ENCODE data around the gene FEZ2. TPM values are rescaled to one million over a fixed set of nuclear protein-coding genes. Genes with fewer than 3 reads are reported as not detected.

The FEZ2 gene
- total and polyA plus RNA-seq, 10 of the 15 experiments (the other 5 are each of a cell fraction or from before 2014, with no cell fraction given) = 3.0 to 15.4 (median 6.6) TPM

DNA sequence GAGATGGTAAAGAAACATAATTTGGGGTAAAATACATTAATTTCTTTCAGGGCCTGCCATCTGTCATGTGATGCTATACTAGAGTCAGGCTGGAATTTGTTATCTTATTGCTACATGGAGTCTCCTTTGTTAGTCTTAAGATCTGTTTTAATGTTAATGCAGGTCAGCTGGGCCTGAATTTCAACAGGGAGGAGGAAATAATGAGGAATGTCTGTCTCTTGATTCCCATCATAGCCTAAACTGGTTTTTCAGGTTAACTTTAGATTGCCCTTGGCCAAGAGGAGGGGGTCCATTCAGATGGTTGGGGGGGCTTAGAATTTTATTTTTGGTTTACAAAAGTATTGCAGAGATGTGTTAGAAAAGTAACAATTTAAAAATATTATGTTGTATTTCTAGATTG, 19.0 kb upstream of the FEZ2 start:
- Histone ChIP-seq H3K9ac (ENCODE audit: control insufficient read depth, insufficient read depth, low read length) (no peak overlapping the region), H3K4me3 (no peak overlapping the region), H3K4me1 (ENCODE audit: control insufficient read depth, insufficient read depth, low read length) (no peaks in the 10 kb centered on the region), H3K79me2 (ENCODE audit: control insufficient read depth, insufficient read depth, low read length) (no peaks in the 10 kb centered on the region), H3K27ac (ENCODE audit: control insufficient read depth, insufficient read depth) (no peak overlapping the region), H2AFZ (ENCODE audit: control insufficient read depth, low read depth, low read length) (no peak overlapping the region), H3K4me2 (ENCODE audit: control insufficient read depth, insufficient read depth) (no peak overlapping the region), H4K20me1 (ENCODE audit: control insufficient read depth, insufficient read depth) (no peaks in the 10 kb centered on the region), H3K27me3 (replicated peaks in 1 of 2; ENCODE audit: control insufficient read depth in 2 of 2, insufficient read depth in 2 of 2, low read length in 1 of 2) (no peaks in the 10 kb centered on the region; a peak in 1 of 4 replicates), H3K9me3 (replicated peaks; ENCODE audit: control insufficient read depth, insufficient read depth, low read length) (no peaks in the 10 kb centered on the region), H3K36me3 (ENCODE audit: control insufficient read depth in 2 of 2, insufficient read depth in 2 of 2, low read length in 1 of 2) (no peaks in the 10 kb centered on the region)
- FAIRE-seq (no peak), DNase-seq (ENCODE audit: low read depth, low spot score) (no peak), ATAC-seq (no peak)
- TF ChIP-seq MTA2 (IDR thresholded peaks at IDR 0.05; ENCODE audit: low read depth) (no peak), RAD51 (IDR thresholded peaks at IDR 0.05) (no peak), RAD21 (IDR thresholded peaks at IDR 0.05; ENCODE audit: insufficient read depth, low read depth, low read length) (no peak), RELA (IDR thresholded peaks at IDR 0.05; ENCODE audit: borderline replicate concordance, partially characterized antibody) (no peak), RCOR1 (conservative IDR thresholded peaks at IDR 0.05; ENCODE audit: low read depth, low read length) (no peak), SIN3A (IDR thresholded peaks at IDR 0.05; ENCODE audit: low read depth, low read length) (no peak), TCF7 (IDR thresholded peaks at IDR 0.05; ENCODE audit: borderline replicate concordance) (no peak)
- BruUV-seq (replicated peaks) = no TSS peak
- POLR2A ChIA-PET = no interaction called here
- CTCF ChIA-PET = no interaction called here
- in situ Hi-C loops (cut with MboI) = no loop called here
- intact Hi-C loops (cut with micrococcal nuclease; ENCODE audit: unreplicated experiment) = no loop called here
- RAD21 ChIA-PET (ENCODE audit: unreplicated experiment) = interaction anchor here (0.6 kb wide), 1 partner anchor 266 kb away, joined by 3 read pairs; no protein-coding TSS in a partner anchor
- SMC1A ChIA-PET (ENCODE audit: uncharacterized antibody, unreplicated experiment) = interaction anchor here (1.3 kb wide), 1 partner anchor 27 kb away, joined by 3 read pairs; no protein-coding TSS in a partner anchor

DNA sequence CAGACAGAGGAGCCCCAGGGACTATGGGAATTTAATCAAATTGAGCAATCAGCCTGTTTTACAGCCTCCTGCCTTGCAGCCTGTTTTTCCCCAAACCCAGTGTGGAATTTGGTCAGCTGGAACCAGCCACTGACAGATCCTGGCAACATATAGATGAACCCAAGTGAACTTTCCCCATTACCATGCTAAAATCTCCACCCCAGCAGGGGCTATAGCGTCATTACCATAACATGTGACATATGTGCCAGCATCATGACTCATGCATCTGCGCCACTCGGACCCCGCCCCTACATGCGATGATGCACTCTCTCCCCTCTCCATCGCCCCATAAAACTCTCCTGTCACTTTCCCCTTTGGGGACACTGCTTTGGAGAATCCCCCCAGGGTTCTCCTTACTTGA, 17.3 kb upstream of the FEZ2 start:
- H4K20me1 ChIP-seq (ENCODE audit: control insufficient read depth, insufficient read depth) = no peaks in the 10 kb centered on the region
- 61% methylated on average over 6 of the region's 6 CpGs for WGBS (ENCODE audit: insufficient coverage, insufficient replicate concordance, low lambda C conversion rate, missing lambda C conversion rate)
- FAIRE-seq = no peak
- CTCF ChIA-PET = interaction anchor here (1.6 kb wide), 1 partner anchor 10 kb away, joined by 3 read pairs; no protein-coding TSS in a partner anchor
- H3K4me3 ChIP-seq = no peak overlapping the region
- H3K9me3 ChIP-seq (replicated peaks; ENCODE audit: control insufficient read depth, insufficient read depth, low read length) = no peaks in the 10 kb centered on the region
- H2AFZ ChIP-seq (ENCODE audit: control insufficient read depth, low read depth, low read length) = no peak overlapping the region
- no peaks in the 10 kb centered on the region for H3K27me3 ChIP-seq (replicated peaks in 1 of 2; ENCODE audit: control insufficient read depth in 2 of 2, insufficient read depth in 2 of 2, low read length in 1 of 2)
- no peak for ATAC-seq
- H3K4me2 ChIP-seq (ENCODE audit: control insufficient read depth, insufficient read depth) = no peak overlapping the region
- no peak overlapping the region for H3K9ac ChIP-seq (ENCODE audit: control insufficient read depth, insufficient read depth, low read length)
- POLR2A ChIA-PET = no interaction called here
- no TSS peak for BruUV-seq (replicated peaks)
- no peaks in the 10 kb centered on the region for H3K4me1 ChIP-seq (ENCODE audit: control insufficient read depth, insufficient read depth, low read length)
- DNase-seq (ENCODE audit: low read depth, low spot score) = no peak
- in situ Hi-C loops (cut with MboI) (no loop called here), intact Hi-C loops (cut with micrococcal nuclease; ENCODE audit: unreplicated experiment) (no loop called here)
- SMC1A ChIA-PET (ENCODE audit: uncharacterized antibody, unreplicated experiment) = no interaction called here
- no peaks in the 10 kb centered on the region for H3K79me2 ChIP-seq (ENCODE audit: control insufficient read depth, insufficient read depth, low read length)
- H3K36me3 ChIP-seq (ENCODE audit: control insufficient read depth in 2 of 2, insufficient read depth in 2 of 2, low read length in 1 of 2) = no peaks in the 10 kb centered on the region
- RAD21 ChIA-PET (ENCODE audit: unreplicated experiment) = no interaction called here
- no peak overlapping the region for H3K27ac ChIP-seq (ENCODE audit: control insufficient read depth, insufficient read depth)
- TF ChIP-seq ZNF217 (IDR thresholded peaks at IDR 0.05) (no peak), BMI1 (IDR thresholded peaks at IDR 0.05; ENCODE audit: borderline replicate concordance) (no peak), MEF2B (IDR thresholded peaks at IDR 0.05; ENCODE audit: partially characterized antibody, poor library complexity, severe bottlenecking) (no peak), RELA (IDR thresholded peaks at IDR 0.05; ENCODE audit: borderline replicate concordance, partially characterized antibody) (no peak), FOS (IDR thresholded peaks at IDR 0.05; ENCODE audit: borderline replicate concordance, extremely low read depth, insufficient read length) (no peak), GATAD2B (conservative IDR thresholded peaks at IDR 0.05; ENCODE audit: low read depth) (no peak), ATF7 (IDR thresholded peaks at IDR 0.05; ENCODE audit: low read depth) (no peak), SREBF2 (IDR thresholded peaks at IDR 0.05; ENCODE audit: low read length) (no peak), NRF1 (conservative IDR thresholded peaks at IDR 0.05; ENCODE audit: low read depth, low read length) (no peak), JUND (IDR thresholded peaks at IDR 0.05; ENCODE audit: low read depth, low read length) (no peak), TCF12 (IDR thresholded peaks at IDR 0.05; ENCODE audit: low read depth, low read length) (no peak), KDM1A (IDR thresholded peaks at IDR 0.05; ENCODE audit: borderline replicate concordance) (no peak), EZH2 (IDR thresholded peaks at IDR 0.05; ENCODE audit: borderline replicate concordance, control insufficient read depth, low read depth, low read length) (no peak), PAX5 (IDR thresholded peaks at IDR 0.05; ENCODE audit: borderline replicate concordance, low read depth, low read length) (no peak)
- TF ChIP-seq, protein P1, sequence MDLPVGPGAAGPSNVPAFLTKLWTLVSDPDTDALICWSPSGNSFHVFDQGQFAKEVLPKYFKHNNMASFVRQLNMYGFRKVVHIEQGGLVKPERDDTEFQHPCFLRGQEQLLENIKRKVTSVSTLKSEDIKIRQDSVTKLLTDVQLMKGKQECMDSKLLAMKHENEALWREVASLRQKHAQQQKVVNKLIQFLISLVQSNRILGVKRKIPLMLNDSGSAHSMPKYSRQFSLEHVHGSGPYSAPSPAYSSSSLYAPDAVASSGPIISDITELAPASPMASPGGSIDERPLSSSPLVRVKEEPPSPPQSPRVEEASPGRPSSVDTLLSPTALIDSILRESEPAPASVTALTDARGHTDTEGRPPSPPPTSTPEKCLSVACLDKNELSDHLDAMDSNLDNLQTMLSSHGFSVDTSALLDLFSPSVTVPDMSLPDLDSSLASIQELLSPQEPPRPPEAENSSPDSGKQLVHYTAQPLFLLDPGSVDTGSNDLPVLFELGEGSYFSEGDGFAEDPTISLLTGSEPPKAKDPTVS (IDR thresholded peaks at IDR 0.05; ENCODE audit: low read depth, low read length) = no peak

Measured in GM12878 (cell line).